ENCODE results near the gene ATP13A4. TPM values are rescaled to one million over a fixed set of nuclear protein-coding genes. Genes with fewer than 3 reads are reported as not detected.

Gene ATP13A4, protein sequence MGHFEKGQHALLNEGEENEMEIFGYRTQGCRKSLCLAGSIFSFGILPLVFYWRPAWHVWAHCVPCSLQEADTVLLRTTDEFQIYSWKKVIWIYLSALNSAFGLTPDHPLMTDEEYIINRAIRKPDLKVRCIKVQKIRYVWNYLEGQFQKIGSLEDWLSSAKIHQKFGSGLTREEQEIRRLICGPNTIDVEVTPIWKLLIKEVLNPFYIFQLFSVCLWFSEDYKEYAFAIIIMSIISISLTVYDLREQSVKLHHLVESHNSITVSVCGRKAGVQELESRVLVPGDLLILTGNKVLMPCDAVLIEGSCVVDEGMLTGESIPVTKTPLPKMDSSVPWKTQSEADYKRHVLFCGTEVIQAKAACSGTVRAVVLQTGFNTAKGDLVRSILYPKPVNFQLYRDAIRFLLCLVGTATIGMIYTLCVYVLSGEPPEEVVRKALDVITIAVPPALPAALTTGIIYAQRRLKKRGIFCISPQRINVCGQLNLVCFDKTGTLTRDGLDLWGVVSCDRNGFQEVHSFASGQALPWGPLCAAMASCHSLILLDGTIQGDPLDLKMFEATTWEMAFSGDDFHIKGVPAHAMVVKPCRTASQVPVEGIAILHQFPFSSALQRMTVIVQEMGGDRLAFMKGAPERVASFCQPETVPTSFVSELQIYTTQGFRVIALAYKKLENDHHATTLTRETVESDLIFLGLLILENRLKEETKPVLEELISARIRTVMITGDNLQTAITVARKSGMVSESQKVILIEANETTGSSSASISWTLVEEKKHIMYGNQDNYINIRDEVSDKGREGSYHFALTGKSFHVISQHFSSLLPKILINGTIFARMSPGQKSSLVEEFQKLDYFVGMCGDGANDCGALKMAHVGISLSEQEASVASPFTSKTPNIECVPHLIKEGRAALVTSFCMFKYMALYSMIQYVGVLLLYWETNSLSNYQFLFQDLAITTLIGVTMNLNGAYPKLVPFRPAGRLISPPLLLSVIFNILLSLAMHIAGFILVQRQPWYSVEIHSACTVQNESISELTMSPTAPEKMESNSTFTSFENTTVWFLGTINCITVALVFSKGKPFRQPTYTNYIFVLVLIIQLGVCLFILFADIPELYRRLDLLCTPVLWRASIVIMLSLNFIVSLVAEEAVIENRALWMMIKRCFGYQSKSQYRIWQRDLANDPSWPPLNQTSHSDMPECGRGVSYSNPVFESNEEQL
- total RNA-seq: 0.29 TPM in 1 of 2 replicates, not detected in the other

DNA sequence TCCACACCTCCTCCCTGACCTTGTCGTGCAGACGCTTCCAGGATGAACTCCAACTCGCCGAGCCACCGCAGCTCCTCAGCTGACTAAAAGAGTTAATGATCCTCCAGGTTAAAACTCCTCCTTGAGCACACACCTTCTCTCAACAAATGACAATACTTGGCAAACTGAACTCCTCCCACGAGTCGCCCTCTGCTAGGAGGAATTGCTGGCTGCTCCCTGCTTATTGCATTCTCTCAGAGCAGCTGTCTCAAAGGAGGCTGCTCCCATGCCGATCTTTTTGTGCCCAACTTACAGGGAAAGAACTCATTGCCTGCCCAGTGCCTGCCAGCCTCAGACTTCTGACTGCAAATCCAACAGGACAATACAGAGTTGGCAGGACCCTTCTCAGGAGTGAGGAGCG, at the start of gene ATP13A4:
ATP13A4 (minus strand) TSS at position 85 of the 400 bp plus-strand sequence. CDS start 96 bp downstream, outside the sequence.
- no peak for DNase-seq (ENCODE audit: insufficient read length, low spot score, missing footprints)
- Histone ChIP-seq H3K27me3 (ENCODE audit: insufficient read depth, low read length) (no peaks in the 10 kb centered on the region), H3K4me2 (ENCODE audit: insufficient read depth, low read length) (no peak within 1 kb of the TSS)

DNA sequence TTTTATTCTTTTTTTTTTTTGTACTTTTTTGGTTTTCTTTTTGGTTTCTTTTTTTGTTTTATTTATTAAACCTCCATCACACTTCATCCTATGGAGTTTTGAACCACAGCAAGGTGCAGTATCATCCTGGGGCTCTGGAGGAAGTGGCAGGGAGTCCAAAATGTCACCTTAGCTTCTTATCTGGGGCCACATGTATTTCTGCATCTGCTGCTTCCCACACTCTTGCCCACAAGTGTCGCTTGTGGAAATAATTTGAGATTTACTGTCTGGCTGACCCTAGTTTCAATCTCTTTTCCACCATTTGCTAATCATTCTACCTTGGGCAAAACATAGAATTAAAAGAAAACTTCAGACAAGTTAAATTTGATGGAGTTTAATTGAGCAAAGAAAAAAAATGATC, 44.7 kb upstream of the ATP13A4 start:
- peaks cover 11% of the 10 kb centered on the region for H3K36me3 ChIP-seq (ENCODE audit: insufficient read depth, low read length)
- TF ChIP-seq, protein P1, sequence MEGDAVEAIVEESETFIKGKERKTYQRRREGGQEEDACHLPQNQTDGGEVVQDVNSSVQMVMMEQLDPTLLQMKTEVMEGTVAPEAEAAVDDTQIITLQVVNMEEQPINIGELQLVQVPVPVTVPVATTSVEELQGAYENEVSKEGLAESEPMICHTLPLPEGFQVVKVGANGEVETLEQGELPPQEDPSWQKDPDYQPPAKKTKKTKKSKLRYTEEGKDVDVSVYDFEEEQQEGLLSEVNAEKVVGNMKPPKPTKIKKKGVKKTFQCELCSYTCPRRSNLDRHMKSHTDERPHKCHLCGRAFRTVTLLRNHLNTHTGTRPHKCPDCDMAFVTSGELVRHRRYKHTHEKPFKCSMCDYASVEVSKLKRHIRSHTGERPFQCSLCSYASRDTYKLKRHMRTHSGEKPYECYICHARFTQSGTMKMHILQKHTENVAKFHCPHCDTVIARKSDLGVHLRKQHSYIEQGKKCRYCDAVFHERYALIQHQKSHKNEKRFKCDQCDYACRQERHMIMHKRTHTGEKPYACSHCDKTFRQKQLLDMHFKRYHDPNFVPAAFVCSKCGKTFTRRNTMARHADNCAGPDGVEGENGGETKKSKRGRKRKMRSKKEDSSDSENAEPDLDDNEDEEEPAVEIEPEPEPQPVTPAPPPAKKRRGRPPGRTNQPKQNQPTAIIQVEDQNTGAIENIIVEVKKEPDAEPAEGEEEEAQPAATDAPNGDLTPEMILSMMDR (IDR thresholded peaks at IDR 0.05; ENCODE audit: extremely low read depth, low read depth, low read length): no peak

More for the DNA sequence above, at the start of gene ATP13A4:
- H3K79me2 ChIP-seq (ENCODE audit: insufficient read depth, low read length): no peaks in the 10 kb centered on the region
- TF ChIP-seq, protein P1 (IDR thresholded peaks at IDR 0.05; ENCODE audit: extremely low read depth, low read depth, low read length): no peak
- no peaks in the 10 kb centered on the region for H3K36me3 ChIP-seq (ENCODE audit: insufficient read depth, low read length)
- no peak within 1 kb of the TSS for H2AFZ ChIP-seq (ENCODE audit: low read length)
- no peak within 1 kb of the TSS for H3K4me3 ChIP-seq (ENCODE audit: insufficient read depth, low read length)
- no peaks in the 10 kb centered on the region for H3K4me1 ChIP-seq (ENCODE audit: insufficient read depth, low read length)
- H3K9me3 ChIP-seq (ENCODE audit: low read depth, low read length): no peaks in the 10 kb centered on the region
- H3K27ac ChIP-seq (ENCODE audit: low read depth, low read length): no peak within 1 kb of the TSS
- H4K20me1 ChIP-seq (ENCODE audit: insufficient read depth, low read length): no peaks in the 10 kb centered on the region

DNA sequence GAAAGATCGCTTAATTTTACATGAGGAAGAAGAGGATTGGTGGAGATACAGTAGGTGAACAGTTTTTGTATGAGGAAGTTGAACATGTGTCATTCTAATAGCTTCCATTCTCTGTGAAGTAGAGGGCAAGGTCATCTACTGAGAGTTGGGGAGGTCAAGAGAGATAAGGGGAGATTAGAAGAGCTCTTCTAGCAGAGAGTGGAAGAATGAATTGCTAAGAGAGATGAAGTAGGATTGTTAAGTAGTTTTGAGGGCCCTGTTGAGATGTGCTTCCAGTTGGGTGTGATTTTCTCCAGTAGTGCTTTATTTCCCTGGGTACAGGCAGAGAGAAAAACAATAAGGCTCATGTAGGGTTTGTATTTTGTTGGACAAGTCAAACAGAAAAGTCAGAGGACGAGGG, 43.5 kb upstream of the ATP13A4 start:
- no peak overlapping the region for H2AFZ ChIP-seq (ENCODE audit: low read length)
- no peak overlapping the region for H3K27ac ChIP-seq (ENCODE audit: low read depth, low read length)
- DNase-seq (ENCODE audit: insufficient read length, low spot score, missing footprints): no peak
- H3K4me1 ChIP-seq (ENCODE audit: insufficient read depth, low read length): peaks cover 18% of the 10 kb centered on the region
- H3K36me3 ChIP-seq (ENCODE audit: insufficient read depth, low read length): peaks cover 11% of the 10 kb centered on the region
- H3K4me3 ChIP-seq (ENCODE audit: insufficient read depth, low read length): no peak overlapping the region
- no peak overlapping the region for H3K4me2 ChIP-seq (ENCODE audit: insufficient read depth, low read length)
- H4K20me1 ChIP-seq (ENCODE audit: insufficient read depth, low read length): peaks cover 59% of the 10 kb centered on the region
- no peaks in the 10 kb centered on the region for H3K9me3 ChIP-seq (ENCODE audit: low read depth, low read length)
- TF ChIP-seq, protein P1 (IDR thresholded peaks at IDR 0.05; ENCODE audit: extremely low read depth, low read depth, low read length): no peak
- H3K27me3 ChIP-seq (ENCODE audit: insufficient read depth, low read length): no peaks in the 10 kb centered on the region
- peaks cover 98% of the 10 kb centered on the region for H3K79me2 ChIP-seq (ENCODE audit: insufficient read depth, low read length)

More for the DNA sequence above, 44.7 kb upstream of the ATP13A4 start:
- Histone ChIP-seq H2AFZ (ENCODE audit: low read length) (no peak overlapping the region), H3K4me1 (ENCODE audit: insufficient read depth, low read length) (peaks cover 13% of the 10 kb centered on the region), H3K79me2 (ENCODE audit: insufficient read depth, low read length) (peaks cover 98% of the 10 kb centered on the region), H4K20me1 (ENCODE audit: insufficient read depth, low read length) (peaks cover 64% of the 10 kb centered on the region), H3K4me2 (ENCODE audit: insufficient read depth, low read length) (no peak overlapping the region), H3K27me3 (ENCODE audit: insufficient read depth, low read length) (no peaks in the 10 kb centered on the region), H3K27ac (ENCODE audit: low read depth, low read length) (no peak overlapping the region), H3K9me3 (ENCODE audit: low read depth, low read length) (no peaks in the 10 kb centered on the region), H3K4me3 (ENCODE audit: insufficient read depth, low read length) (no peak overlapping the region)
- DNase-seq (ENCODE audit: insufficient read length, low spot score, missing footprints): no peak

All from osteoblast (primary cell).